T47D (cell line): ENCODE measurements around the gene FARP1.

Experiments
- DNase-seq, 2 experiments: peaks; one replicate each; pipeline versions ENCODE4 v3.0.0 to v3.0.0-alpha.2; 2011 to 2012; ENCODE audit warnings: low read depth in 1 of 2, low spot score in 1 of 2
- JUND ChIP-seq: IDR thresholded peaks from 2 replicates; pipeline ENCODE4 v1.6.1; 2012; ENCODE audit warnings: low read depth
- in situ Hi-C: cut with HindIII; loops from 2 replicates; pipeline ENCODE4 v1.10.0; 2016; ENCODE audit warnings: low sequenced_read_pairs, low pct_unique_long_range_greater_than_20kb

Gene FARP1

DNA sequence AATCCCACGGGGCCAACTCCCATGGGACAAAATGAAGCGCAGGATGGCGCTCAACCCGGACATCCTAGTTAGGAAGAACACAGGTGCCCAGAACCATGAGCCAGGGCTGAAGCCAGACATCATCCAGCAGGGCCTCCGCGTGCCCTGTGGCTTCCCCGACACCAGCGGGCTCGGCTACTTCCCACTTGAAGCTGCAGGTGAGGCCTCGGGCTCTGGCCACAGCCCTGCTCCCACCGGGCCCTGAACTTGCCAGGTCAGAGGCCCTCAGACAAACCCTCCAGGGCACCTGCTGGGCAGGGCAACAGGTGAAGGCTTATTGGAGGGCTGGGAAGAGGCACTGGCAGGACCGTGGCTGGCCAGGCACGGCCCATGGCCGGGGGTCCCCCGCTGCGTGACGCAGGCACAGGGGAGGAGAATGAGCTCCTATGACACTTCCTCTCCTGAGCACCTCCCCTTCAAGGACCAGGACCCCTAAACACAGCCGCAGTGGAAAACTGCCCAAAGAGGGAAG lies 316.3 kb downstream of the FARP1 start:
- TF ChIP-seq JUND, result no peak
- in situ Hi-C loops, result no loop called here

DNA sequence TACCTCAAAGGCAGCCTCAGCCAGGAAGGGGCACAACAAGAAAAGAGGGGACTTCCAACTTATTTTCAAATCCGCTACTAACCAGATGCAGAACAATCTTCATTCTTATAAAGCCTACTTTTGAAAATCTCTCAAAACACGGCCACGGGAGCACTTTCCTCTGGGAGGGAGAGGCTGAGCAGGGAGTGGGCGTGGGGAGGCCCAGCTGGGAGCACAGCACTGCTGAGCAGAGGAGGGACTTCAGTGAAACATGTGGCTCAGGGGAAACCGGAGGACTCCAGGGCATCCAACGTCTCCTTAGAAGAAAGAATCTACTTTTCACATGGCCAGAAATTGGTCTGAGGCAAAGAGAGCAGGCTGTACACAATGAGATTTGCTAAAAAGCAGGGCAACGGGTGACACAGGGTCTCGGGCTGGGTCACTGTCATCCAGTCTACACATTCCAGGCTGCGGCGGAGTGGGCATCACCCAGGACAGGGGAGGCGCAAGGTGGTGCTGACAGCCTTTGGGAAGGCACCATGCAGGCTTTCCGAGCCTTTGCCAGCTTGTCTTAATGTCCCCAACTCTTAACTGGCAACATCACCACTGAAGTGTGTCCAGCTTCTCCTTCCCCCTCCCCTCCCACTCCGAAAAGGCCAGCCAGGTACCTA lies 317.0 kb downstream of the FARP1 start:
- TF ChIP-seq JUND, result no peak
- no peak for DNase-seq
- in situ Hi-C loops, result no loop called here

More for the DNA sequence above, 316.3 kb downstream of the FARP1 start:
- no peak for DNase-seq

DNA sequence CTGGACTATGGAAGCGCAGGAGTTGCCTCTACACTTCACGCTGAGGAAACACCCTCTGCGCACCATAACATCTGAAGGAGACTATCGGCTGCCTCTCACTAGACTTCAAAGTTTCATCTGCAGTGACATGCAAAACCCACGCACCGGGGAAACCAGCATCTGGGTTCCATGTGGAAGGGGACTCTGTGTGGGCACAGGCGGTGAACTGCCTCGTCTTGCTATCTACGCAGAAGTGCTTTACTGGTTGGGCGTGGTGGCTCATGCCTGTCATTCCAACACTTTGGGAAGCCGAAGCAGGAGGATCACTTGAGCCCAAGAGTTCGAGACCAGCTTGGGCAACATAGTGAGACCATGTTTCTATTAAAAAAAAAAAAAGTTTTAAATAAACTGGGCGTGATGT lies 317.6 kb downstream of the FARP1 start:
- DNase-seq, result no peak
- in situ Hi-C loops, result no loop called here
- no peak for TF ChIP-seq JUND

- TF ChIP-seq JUND, result no peak
- in situ Hi-C loops, result no loop called here
- DNase-seq, result no peak
Observed at GRCh38 chr13:98461486-98462240, 318.8 kb downstream of the FARP1 start.

GRCh38 chr13:98462241-98462882 lies 319.5 kb downstream of the FARP1 start:
- no peak for DNase-seq
- no peak for TF ChIP-seq JUND
- in situ Hi-C loops, result no loop called here

DNA sequence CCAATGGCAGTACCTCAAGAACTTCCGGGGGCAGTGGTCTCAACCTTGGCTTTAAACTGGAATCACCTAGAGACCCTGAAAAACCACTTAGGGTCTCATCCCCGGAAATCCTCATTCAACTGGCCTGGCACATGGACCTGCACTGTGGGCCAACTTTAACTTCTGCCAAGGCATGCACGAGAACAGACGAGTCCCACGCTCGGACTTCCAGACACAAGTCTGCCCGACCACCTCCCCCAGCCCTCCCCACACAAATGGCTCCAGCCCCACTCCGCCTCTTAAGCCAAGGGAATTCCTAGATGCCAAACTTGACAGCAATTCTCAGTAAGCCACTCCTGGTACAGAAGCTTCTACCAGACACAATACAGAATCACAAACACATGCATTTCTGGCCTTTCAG lies 320.1 kb downstream of the FARP1 start:
- DNase-seq, result no peak
- no peak for TF ChIP-seq JUND
- in situ Hi-C loops, result no loop called here

DNA sequence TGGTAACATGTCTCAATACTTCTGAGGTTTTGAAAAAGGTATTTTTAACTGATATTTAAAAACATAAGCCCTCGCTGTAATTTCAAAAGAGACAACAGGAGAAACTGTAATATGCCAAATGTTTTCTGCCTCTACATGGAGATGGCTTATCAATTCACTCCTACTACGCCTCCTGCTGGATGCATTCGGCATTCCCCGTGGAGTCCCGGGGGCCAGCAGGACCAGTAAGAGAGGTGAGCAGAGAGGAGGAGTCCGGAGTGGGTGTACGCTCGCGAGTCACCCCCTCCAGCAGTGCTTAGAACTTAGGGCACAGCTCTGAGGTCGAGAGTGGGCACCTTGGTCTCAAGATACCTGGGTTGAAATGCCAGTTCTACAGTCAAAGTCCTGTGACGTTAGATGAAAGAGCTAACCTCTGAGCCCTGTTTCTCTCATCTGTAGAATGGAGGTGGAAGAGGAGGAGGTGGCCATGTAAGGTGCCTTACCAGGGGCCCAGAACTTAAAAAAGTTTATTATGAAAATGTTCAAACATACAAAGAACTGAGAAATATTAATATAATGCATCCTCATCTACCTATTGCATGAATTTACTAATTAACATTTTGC lies 323.8 kb downstream of the FARP1 start:
- peak in 1 of 2 experiments; percentile 30 for DNase-seq
- TF ChIP-seq JUND, result no peak
- in situ Hi-C loops, result no loop called here

- in situ Hi-C loops, result no loop called here
- no peak for TF ChIP-seq JUND
- DNase-seq, result no peak
Observed at GRCh38 chr13:98467263-98467985, 324.5 kb downstream of the FARP1 start.

DNA sequence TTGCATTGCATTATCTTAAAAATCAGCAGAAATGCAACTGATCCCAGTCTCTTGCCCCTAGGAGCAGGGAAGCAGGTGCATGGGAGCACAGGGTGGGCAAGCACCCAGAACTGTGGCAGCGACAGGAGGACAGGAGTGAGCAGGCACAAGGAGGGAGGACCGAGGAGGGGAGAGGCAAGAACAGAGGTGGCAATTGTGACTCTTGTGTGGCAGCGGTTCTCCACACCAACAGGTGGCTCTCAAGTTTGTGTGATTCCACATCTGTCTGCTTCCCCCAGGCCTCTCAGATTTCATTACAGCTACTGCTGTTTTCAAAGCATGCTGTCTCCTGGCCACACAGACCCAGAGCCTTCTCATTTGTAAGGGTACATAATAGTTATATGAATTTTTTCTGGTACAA lies 325.5 kb downstream of the FARP1 start:
- no peak for TF ChIP-seq JUND
- in situ Hi-C loops, result no loop called here
- DNase-seq, result no peak

DNA sequence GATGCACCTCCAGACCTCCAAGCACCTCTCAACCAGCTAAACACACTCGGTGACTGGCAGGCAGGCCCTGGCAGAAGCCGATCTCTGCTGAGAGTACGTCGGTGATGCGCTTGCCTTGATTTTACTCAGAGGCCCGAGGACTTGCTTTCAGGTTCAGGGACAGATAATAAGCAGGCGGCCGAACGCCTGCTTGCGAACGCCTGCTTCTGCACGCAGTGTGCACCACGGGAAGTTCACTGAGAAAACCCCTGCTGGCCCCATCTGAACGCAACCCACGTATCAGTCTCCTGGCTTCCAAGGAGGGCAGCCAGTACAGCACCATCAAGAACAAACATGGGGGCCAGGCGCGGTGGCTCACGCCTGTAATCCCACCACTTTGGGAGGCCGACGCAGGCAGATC lies 326.0 kb downstream of the FARP1 start:
- in situ Hi-C loops, result no loop called here
- no peak for DNase-seq
- TF ChIP-seq JUND, result no peak

DNA sequence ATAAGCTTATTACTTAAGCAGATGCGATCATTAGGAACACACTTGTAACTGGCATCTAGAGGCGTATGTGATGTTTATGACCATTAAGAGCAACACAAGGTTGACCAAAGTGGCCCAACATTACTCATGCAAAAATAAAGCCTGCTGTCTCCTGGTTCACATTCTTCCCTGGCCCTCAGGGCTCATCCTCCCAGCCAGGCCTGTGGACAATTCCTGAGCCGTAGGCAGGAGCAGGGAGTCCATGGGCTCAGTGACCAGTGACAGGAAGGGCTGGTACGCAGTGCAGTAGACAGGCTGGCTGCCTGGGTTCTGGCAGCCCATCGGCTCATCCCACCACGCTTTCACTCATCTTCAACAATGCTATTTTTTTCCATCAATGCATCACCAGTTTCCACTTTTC lies 328.0 kb downstream of the FARP1 start:
- in situ Hi-C loops, result no loop called here
- no peak for DNase-seq
- no peak for TF ChIP-seq JUND

GRCh38 chr13:98471934-98472333 lies 329.0 kb downstream of the FARP1 start:
- in situ Hi-C loops, result no loop called here

More at GRCh38 chr13:98471934-98472333, 329.0 kb downstream of the FARP1 start:
- DNase-seq, result no peak
- TF ChIP-seq JUND, result no peak
